AG04449 (cell line): ENCODE measurements around the gene CHRNA9.

Experiments used
- CTCF ChIA-PET: fragments of 350-600 bp; formaldehyde crosslinking; extraction: SDS; loops from one replicate; lab custom pipeline; 2021; ENCODE audit warnings: antibody characterized with exemption; lab: Yijun Ruan, JAX
- POLR2A ChIA-PET: fragments of 400-600, 350-600 bp; formaldehyde crosslinking; extraction: SDS; loops from one replicate; lab custom pipeline; 2020; ENCODE audit warnings: antibody characterized with exemption, inconsistent platforms; lab: Yijun Ruan, JAX
- DNase-seq: peaks from one replicate; pipeline ENCODE4 v3.0.0-alpha.2; 2010; ENCODE audit warnings: low read depth, low spot score
- H3K4me3 ChIP-seq: 2 replicates; pipeline ENCODE4 v1.5.1; 2011; ENCODE audit warnings: low read depth, mild to moderate bottlenecking, control low read depth, low read length
- TF ChIP-seq, protein P1 (sequence below): IDR thresholded peaks from one replicate; pipeline ENCODE4 v1.5.1; 2011; ENCODE audit warnings: mild to moderate bottlenecking, moderate library complexity, low read length, control low read depth, inconsistent platforms; ENCODE audit not compliant: insufficient read depth; ENCODE audit errors: missing control alignments

CHRNA9 gene

GRCh38 chr4:40369437-40370274, 34.5 kb downstream of the CHRNA9 start:
- DNase-seq: no peak
- CTCF ChIA-PET: no interaction called here

DNA sequence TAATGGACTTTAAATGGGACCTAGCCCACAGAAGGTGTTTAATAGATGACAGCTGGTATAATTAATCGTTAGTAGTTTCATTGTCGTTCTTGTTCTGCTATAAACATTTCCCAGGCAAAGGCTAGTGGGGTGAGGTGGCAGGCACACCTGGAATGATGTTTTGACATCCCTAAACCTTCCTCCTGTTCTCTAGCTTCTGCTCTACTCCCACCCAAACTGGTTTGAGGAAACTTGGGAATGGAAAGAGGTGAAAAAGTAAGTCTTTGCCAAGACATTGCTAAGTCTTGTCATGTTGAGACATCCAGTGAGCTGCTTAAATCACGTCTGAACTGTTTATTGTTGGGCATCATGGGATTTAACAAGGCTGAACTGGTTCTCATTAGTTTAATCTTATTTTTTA, 37.5 kb downstream of the CHRNA9 start:
- DNase-seq: no peak
- ChIA-PET POLR2A (no interaction called here), CTCF (interaction anchor here (0.7 to 1.2 kb wide), 2 partner anchors 47 to 119 kb away, joined by 3 read pairs; no protein-coding TSS in a partner anchor)
- TF ChIP-seq, protein P1, sequence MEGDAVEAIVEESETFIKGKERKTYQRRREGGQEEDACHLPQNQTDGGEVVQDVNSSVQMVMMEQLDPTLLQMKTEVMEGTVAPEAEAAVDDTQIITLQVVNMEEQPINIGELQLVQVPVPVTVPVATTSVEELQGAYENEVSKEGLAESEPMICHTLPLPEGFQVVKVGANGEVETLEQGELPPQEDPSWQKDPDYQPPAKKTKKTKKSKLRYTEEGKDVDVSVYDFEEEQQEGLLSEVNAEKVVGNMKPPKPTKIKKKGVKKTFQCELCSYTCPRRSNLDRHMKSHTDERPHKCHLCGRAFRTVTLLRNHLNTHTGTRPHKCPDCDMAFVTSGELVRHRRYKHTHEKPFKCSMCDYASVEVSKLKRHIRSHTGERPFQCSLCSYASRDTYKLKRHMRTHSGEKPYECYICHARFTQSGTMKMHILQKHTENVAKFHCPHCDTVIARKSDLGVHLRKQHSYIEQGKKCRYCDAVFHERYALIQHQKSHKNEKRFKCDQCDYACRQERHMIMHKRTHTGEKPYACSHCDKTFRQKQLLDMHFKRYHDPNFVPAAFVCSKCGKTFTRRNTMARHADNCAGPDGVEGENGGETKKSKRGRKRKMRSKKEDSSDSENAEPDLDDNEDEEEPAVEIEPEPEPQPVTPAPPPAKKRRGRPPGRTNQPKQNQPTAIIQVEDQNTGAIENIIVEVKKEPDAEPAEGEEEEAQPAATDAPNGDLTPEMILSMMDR: no peak
- H3K4me3 ChIP-seq: no peak overlapping the region

More at GRCh38 chr4:40369437-40370274, 34.5 kb downstream of the CHRNA9 start:
- POLR2A ChIA-PET: no interaction called here
- TF ChIP-seq, protein P1: no peak
- H3K4me3 ChIP-seq: no peak overlapping the region

DNA sequence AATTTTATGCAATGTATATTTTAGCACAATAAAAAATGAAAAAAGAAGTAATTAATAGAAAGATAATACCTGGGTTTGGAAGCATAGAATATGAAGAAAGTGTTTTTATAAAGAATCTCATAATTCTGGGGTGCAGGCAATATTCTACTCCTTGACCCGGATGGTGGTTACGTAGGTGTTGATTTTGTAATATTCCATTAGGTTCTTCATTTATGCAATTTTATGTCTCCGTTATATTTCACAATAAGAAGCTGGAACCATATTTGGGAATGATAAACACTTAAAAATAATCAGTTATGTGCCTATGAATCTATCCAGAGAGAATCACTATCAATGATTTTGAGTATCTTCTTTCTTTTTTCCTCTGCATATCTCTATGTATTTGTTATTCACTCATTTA, 38.5 kb downstream of the CHRNA9 start:
- CTCF ChIA-PET: no interaction called here
- no peak overlapping the region for H3K4me3 ChIP-seq
- TF ChIP-seq, protein P1: no peak
- POLR2A ChIA-PET: no interaction called here
- DNase-seq: no peak

DNA sequence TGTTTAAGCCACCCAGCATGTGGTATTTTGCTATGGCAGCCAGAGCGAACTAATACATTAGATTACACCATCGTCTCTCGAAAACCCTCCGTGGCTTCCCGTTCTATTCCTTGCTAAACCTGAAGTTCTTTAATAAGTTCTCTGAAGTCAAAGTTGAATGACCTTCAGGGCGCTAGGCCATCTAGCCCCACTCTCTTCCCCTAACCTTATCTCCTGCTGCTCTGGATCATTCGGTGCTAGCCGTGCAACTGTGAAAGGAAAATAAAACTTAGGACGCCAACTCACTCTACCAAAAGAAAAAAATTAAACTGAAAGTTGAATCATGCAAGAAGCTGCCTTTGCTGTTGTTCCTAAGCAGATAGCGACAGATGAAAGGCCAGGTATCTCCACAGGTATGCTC, 40.0 kb downstream of the CHRNA9 start:
- POLR2A ChIA-PET: no interaction called here
- no peak overlapping the region for H3K4me3 ChIP-seq
- CTCF ChIA-PET: no interaction called here
- TF ChIP-seq, protein P1: no peak
- no peak for DNase-seq

GRCh38 chr4:40375620-40376019, 40.5 kb downstream of the CHRNA9 start:
- H3K4me3 ChIP-seq: no peak overlapping the region
- TF ChIP-seq, protein P1: no peak
- ChIA-PET CTCF (no interaction called here), POLR2A (no interaction called here)
- DNase-seq: no peak

GRCh38 chr4:40377512-40378365, 42.6 kb downstream of the CHRNA9 start:
- H3K4me3 ChIP-seq: no peak overlapping the region
- TF ChIP-seq, protein P1: no peak
- POLR2A ChIA-PET: interaction anchor here (0.6 kb wide), 1 partner anchor 300 kb away, joined by 3 read pairs; no protein-coding TSS in a partner anchor
- no peak for DNase-seq
- CTCF ChIA-PET: no interaction called here
